GM12892 (cell line): ENCODE measurements around the gene LRGUK.

Experiments used
- POLR2A ChIP-seq: IDR thresholded peaks from 2 replicates; pipeline ENCODE4 v1.6.1; 2011; ENCODE audit warnings: low read depth, low read length, control low read depth
- POLR2AphosphoS5 ChIP-seq: IDR thresholded peaks from 2 replicates; pipeline ENCODE4 v1.6.1; 2011; ENCODE audit warnings: low read depth, low read length, control low read depth
- TAF1 ChIP-seq: IDR thresholded peaks from 2 replicates; pipeline ENCODE4 v1.6.1; 2011; ENCODE audit warnings: low read depth, mild to moderate bottlenecking, control low read depth, low read length, borderline replicate concordance

GRCh38 chr7:134248196-134248595 is 121.1 kb downstream of the LRGUK start:
- TF ChIP-seq POLR2AphosphoS5 (no peak), POLR2A (no peak), TAF1 (no peak)
